Measurements from ENCODE around the gene FAM168B.

Gene FAM168B

DNA sequence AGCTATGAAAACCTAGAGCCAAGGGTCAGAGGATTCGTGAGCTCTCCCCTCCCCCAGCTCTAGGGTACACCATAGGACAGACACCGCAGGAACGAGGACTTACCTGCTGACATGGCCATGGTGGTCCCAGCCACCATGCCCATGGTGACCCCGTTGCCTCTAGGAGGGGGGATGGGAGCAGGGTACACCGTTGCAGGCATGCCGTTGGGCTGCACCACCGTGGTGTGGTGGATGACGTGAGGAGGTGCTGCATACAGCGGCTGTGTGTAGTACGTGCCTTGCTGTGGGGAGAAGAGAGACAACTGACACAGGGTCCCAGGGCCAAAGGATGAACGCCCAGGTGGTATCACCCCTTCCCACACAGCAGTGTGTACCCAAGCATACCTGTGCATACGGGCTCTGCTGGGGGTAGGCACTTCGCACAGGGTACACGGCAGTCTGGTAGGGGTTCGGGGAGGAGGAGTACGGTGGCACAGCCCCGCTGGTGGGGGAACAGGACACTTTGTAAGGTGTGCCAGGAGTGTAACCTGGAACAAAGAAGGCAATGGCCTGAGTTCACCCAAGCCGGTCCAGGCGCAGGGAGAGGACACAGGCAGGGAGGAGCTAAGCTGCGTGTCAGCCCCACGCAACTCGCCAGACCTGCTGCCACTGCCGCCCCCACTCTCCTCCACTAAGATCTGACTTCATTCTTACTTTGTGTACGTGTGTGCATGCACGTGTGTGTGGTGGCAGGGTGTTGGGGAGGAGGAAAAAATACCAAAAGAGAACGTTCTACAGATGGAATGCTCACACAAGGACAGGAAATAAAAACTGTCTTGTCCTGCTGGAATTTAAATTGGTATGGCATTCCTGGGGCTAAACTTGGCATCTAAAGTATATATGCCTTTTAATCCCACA is 37.8 kb downstream of the FAM168B start:
- no peak for DNase-seq

DNA sequence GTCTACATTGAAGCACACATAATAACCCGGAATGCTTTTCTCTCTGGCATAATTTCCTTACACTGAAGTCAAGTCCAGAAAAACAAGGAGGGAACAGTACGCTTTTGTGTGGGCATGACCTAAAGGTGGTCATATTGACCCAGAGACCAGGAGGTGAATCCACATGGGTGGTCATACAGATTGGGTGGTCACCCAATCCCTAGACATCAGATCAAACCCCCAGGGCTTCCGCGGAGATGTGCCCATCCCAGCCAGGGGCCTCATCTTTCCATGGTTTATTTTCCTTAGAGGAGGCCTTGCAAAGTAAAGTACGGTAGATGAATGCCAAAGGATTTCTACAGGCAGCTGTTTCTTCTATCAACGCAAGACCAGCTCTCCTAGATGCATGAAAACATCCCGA is 38.8 kb downstream of the FAM168B start:
- no peak for DNase-seq

DNA sequence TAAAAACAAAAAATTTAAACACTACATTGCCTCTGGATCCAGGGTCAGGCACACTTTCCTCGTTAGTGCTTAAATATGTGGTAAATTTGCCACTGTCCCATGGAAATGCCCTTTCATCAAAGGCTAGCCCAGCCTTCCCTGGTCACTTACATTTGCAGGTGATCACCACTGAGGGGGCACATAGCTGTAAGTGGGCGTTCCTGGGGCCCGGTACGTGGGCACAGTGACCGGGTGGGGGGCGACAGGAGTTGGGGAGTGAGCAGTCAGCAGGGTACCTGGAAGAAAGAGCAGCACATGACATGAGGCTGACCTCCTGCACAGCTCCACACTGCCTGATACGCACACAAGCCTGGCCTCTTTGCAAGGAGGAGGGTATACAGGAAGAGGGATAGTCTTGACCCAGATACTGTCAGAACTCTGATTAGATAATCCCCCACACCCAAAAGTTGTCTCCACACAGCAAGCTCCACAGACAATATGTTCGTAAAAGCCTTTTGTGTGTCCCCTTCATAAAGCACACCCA is 40.5 kb downstream of the FAM168B start:
- no peak for DNase-seq

DNA sequence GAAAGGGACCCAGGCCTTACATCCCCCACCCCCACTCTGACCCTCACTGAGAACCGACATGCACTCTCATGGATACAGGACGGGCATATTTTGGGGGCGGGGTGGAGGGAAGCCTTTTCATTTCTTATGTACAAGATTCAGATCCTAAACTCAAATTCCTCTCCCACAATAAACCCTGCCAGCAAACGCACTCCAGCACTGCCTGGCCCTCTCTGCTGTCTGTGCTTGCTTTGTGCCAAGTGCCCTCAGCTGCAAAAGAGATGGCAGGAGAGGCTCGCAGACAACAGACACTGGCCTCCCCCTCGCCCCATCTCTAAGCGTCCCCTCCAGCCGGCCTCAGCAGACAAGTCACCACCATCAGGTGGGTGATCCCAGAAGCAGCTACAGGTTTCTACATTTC is 42.4 kb downstream of the FAM168B start:
- no peak for DNase-seq

DNA sequence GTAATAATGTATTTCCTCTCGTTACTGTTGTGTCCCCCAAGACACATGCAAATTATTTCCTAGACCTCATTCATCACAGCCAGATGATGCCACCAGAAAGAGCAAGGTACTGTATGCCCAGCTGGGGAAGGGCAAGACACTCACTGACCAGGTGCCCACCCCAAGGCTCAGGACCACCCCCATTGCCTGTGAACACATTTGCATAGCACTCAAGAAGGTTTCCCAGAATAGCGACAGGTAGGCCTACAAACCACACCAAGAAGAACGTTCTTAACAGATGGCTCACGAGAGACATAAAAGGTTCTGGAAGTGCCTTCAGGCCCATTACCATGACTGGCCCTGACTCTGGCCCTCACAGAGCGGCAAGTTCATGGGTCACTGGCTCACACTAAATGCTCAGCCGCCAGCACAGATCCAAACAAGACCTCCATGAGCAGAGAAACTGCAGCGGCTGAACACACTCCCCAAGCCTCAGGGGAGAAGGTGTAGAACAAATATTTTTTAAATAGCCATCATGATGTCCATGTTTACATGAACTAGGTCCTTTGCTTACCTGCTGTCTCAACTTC is 44.0 kb downstream of the FAM168B start:
- no peak for DNase-seq

DNA sequence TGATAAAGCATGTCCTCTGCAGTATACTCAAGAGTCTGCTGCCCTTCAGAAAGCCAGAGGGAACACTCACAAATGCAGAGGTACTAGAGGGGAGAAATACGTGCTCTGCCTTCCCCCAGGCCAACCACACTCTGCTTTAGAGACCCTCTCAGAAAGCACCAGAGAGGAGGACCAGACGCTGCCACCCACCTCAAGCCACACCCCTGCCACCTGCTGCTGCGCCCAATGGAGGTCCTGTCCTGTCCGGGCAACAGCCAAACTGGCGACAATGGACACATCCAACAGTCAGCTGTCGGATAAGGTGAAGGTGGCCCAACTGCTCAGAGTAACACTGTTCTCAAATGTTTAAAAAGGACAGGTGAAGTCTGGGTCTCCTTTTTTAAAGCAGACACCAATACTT is 44.6 kb downstream of the FAM168B start:
- no peak for DNase-seq

DNA sequence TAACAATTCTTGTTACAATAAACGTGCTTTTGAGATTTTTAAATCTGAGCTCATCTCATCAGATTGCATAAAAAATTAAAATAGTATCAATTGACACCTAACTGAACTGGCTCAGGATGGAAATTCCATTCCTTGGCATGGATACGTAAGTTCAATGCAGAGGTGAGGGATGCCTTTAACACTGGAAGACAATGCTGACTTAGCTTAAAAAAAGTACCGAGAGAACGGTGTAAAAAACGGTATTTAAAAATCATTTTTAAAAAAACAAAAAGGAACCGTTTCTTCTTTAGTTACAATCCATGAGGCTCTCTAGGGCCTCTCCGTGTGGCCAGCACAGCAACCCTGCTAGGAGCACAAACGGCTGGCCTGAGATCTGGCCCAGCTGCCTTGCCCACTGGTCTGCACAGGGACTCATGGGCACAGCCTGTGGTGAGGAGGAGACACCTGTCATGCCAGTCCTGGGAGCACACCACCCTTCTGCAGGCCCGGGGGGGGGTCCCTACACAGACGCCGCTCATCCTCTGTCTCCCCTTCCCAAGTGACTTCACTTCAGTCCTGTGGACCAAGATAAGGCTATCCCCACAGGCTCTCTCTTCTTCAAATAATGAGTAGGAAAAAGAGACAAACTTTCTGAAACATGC is 45.2 kb downstream of the FAM168B start:
- no peak for DNase-seq

DNA sequence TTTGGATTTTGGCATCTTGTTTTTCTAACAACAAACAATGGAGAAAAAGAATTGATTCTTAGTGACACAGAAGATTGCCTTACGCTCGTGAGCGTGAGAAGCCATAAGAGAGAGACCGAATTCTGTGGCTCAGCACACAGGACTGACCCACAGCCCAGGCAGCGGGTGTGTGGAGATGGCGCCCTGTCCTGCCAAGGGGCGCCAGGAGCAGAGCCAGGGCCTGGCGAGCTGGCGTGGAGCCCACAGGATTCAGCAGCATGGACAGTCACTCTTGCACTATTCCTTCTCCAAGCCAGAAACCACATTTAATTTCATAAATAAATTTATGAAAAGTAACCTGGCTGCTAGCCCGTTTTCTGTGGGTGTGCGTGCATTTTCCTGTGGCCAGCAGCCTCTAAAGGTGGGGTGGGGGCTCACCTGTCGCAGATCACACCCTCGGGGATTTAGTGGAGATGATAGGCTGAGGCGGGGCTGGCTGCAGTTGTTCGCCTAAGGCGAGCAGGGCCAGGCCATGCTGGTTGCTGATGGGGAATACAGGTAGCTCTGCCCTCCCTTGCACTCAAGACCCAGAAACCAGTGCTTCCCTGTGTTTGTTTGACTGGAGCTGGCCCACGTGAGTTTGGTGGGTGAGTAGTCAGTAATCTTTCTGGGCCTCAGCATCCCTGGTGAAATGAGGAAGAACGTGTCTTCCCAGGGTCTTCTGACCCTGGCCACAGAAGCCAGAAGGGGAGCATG is 46.2 kb downstream of the FAM168B start:
- DNase-seq: no peak

DNA sequence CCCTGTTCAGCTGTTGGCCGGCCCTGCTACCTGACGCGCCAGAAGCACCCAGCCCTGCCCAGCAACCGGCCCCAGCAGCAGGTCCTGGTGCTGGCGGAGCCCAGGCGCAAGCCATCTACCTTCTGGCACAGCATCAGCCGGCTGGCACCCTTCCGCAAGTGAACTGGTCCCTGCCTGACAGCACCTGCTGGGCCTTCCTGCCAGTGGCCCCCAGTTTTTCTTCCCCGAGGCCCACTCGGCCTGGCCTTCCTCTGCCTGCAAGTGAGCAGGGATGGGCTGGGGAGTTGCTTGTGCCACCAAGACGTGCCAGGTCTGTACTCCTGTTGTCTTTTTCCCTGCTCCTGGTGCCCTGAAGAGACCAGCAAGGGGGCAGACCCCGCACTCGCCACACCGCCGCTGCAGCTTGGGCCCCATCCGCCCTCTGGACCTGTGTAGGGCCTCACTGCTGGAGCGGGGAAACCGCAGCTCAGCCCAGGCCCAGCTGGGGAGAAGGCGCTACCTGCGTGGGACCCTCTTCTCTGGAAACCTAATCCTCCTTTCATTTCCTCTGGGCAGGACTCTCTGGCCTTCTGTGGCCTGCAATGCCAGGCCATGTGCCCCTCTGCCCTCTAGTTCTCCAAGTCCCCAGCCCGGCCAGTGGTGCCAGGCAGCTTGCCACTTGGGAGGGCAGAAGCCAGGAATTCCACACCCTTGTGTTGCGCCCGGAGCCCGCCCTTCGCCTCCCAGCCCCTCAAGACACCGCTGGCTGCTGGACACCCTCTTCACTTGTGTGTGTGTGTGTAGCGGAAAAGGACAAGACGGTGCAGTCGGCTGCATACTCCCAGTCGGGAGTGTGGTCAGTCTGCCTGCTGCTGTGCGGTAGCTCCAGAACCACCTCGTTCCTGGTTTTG is 47.0 kb downstream of the FAM168B start:
- no peak for DNase-seq

DNA sequence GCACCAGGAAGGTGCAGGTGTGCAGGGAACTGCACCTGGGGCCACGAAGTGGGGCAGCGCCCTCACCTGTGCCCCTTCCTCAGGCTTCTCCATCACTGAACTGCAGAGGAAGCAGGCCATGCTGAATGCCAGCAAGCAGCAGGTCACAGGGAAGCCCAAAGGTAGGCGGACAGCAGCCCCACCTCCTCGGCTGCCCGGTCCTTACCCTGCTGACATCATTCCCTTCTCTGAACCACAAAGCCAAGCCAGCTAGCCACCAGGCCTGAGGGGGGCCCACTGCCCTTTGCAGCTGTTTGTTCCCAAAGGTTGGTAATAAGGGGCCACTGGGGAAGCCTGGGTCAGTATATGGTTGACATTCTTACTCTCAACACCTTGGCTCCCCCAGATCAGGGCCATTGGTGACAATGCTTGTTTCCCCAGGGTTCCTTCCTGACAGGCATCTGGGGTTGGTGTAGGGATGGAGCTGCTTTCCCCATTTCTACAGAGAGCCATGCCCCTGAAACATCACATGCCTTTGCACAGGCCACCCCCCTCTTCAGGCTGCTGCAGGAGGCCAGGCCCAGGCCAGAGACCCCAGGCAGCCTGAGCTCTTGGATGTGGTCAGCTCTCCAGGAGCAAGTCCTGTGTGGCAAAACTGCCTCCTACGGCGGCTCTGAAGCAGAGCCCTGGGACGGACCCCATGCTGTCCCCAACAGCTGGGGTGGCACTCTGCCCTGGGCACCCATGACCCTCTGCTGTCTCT is 47.8 kb downstream of the FAM168B start:
- no peak for DNase-seq

DNA sequence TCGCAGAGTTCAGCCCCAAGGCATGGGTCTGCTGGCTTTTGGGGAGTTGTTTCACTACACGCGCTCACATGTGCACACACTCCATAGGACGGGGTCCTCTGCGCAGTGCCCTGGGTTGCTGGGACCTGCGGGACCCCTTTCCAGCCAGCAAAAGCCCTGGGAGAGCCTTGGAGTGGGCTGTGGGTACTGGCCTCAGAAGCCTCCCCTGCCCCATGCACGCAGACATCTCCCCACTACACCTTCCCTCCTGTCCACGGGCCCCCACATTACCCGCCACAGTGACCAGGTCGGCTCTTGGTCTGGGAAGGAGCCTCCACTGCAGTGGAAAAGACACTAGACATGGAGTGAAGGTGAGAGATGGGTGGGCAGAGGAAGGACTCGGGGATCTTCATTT is 48.5 kb downstream of the FAM168B start:
- DNase-seq: no peak

DNA sequence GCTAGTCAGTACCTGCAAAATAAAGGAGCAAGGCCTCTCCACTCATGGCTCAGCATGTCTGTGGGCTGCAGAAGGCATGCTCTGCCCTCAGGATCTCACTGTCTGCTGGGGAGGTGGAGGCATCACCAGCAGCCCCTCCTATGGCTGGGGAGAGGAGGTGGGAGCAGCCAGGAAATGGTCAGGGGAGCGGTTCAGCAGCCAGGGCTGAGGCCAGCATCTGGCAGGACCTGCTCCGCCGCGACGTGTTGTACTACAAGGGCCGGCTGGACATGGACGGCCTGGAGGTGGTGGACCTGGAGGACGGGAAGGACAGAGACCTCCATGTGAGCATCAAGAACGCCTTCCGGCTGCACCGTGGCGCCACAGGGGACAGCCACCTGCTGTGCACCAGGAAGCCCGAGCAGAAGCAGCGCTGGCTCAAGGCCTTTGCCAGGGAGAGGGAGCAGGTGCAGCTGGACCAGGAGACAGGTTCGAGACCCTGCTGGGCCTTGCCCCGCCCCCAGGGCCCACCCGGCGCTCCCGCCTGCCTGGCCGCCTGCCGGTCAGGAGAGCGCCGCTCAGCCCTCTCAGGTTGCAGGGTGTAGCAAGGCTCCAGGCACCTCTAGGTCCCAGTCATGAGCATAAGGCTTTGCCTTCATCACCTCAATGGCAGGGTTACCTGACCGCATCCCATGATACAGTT is 49.0 kb downstream of the FAM168B start:
- DNase-seq: no peak

DNA sequence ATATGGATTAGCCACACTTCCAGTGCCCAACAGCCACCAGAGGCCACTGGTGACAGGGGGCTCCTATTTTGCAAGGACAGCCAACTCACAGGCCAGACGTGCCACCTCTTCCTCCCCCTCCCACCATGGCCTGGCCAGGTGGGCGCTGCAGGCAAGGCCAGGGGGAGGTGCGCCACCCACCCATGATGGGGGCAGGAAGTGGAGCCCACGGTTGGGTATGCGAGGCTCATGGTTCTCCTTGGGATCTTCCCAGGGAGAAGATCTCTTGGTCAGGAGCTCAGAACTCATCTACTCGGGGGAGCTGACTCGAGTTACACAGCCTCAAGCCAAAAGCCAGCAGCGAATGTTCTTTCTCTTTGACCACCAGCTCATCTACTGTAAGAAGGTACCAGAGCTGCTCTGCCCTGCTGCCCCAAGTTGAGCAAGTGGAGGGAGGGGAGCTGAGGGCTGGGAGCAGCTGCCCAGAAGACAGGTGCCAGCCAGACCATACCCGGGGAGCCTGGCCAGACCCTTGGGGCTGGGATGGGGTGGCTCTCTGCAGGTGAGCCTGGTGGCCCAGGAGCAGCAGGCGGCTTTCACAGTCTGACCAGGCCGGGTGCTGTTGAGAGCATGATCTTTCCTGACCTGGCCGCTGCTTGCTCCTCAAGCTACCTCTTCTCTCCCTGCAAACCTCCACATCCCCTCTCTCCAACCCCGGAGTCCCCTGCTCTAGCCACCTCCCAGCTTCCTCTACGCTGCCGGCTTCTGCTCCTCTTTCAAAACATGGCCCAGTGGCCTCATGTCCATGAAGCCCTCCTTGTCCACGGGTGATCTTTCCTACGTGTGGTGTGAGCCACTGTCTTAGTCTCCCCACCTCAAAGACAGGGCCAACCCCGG is 49.8 kb downstream of the FAM168B start:
- DNase-seq: no peak

DNA sequence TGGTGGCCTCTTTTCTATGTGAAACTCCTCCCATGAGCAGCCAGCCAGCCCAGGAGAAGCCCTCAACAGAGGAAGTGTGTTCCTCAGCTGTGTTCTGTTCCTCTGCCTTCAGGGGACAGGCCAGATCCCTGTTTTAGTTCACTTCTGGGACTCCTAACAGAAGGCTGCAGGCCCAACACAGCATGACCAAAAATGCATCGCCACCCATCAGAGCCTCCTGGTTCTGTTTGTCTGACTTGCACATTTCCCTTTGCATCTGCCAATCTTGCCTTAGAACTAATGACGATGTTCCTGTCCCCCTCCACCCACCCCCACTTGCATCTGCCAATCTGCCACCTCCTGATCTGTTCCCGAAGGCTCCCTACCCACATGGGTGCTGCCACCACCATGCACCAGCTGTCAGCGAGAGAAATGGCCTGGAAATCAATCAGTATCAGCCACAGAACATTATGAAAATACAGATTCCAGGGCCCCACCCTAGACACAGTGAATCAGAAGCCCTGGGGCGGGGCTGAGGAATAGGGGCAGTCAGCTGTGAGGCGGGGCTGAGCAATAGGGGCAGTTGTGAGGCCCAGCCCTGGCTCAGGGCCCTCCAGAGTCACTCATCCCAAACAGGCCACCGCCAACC is 51.0 kb downstream of the FAM168B start:
- DNase-seq: no peak

DNA sequence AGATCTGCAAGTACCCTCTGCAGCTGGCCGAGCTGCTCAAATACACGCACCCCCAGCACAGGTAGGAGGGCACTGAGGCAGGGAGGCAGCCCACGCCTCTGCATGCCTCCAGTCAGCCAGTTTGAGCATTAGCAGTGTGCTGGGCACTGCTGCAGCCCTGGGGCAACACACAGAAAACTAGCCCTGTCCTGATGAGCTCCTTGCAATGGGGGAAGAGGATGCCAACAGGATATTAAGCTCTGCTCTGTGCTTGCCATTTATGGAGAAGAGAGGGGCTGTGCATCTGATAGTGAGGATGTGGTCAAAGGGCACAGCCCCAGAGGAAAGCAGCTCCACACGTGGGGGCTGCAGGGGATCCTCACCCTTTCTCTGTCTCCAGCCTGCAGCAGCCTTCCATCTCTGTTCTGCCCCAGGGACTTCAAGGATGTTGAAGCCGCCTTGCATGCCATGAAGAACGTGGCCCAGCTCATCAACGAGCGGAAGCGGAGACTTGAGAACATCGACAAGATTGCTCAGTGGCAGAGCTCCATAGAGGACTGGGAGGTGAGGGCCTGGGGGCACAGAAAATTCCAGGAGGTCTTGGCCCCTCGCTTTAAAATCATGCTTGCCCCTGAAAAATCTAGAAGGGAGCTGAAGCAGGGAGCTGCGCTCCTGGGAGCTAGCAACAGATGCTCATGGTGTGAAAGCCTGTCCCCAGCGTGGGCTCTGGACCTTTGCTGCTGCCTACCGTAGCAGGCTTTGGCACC is 51.7 kb downstream of the FAM168B start:
- DNase-seq: no peak

DNA sequence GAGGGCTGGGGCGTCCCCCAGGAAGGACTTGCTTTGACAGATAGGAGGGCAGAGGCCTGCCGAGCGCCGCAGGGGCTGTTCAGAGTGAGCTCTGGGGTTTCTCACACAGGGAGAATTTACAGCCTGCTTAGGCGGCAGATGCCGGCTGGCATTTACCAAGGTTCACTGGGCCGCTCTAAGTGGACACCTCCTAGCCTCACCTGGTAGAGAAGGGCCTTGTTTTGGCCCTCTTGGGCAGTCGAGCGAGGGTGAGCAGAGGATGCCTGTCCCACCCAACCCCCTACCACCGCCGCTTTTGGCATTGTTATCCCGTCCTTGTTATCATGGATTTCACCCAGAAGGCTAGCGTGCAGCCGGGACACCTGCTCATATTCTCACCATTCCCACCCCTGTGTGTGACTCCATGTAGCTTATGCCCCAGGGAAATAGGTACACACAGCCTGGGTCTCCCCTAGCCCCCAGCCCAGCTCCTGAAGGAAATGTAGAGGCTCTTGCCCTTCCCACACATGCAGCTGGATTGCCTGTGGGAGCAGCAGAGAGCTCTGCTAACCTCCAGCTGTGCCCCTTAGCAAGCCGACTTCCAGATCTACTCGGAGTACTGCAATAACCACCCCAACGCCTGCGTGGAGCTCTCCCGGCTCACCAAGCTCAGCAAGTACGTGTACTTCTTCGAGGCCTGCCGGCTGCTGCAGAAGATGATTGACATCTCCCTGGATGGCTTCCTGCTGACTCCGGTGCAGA is 52.4 kb downstream of the FAM168B start:
- no peak for DNase-seq

DNA sequence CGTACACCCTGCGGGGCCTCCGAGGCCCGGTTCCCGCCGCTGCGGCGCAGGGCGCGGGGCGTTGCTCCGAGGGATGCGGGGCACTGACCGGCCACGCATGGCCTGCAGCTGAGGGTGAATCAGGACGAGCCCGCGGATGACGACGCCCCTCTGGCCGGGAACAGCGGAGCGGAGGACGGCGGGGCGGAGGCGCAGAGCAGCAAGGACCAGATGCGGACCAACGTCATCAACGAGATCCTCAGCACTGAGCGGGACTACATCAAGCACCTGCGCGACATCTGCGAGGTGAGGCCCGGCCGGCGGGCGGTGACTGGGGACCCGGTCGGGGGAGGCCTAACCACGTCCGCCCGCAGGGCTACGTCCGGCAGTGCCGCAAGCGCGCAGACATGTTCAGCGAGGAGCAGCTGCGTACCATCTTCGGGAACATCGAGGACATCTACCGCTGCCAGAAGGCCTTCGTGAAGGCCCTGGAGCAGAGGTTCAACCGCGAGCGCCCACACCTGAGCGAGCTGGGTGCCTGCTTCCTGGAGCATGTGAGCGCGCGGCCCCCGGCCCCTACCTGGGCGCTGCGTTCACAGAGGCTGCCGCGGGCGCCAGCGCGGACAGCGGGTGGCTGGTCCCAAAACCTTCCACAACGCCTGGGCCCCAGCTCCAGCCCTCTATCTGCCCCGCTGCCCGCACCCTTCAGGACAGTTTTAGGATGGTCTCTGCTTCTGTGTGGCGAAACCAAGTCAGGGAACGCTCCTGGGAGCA is 53.2 kb downstream of the FAM168B start:
- no peak for DNase-seq

Measured in NCI-H510A treated with DMSO at 0.1 percent for 48 hours (cell line).